ENCODE results near the gene MAGI2. TPM values are rescaled to one million over a fixed set of nuclear protein-coding genes. Genes with fewer than 3 reads are reported as not detected.
"Not testable (repeated sequence)": the region's sequence is repeated elsewhere in the genome, so short reads cannot be mapped to it uniquely, and the experiment has no call there.

MAGI2 gene
- total RNA-seq, 2 experiments from 2014 or later: 0.05 to 0.12 TPM

DNA sequence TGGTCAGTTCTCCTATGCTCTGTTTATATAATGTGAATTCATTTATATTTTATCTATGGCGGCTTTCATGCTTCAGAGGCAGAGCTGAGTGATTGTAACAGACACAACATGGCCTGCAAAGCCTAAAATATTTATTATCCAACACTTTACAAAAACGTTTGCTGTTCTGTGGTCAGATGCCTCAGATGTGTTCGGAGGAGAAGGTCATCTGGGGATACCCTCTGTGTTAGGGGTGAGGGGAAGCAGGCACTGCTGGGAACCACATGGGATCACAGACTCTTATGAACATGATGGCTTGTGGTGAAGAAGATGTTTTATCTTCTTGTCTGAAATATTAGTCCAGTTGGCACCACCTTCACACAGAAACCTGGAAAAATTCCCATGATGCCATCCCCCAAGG, 1451.4 kb downstream of the MAGI2 start:
- CTCF ChIA-PET: no interaction called here
- POLR2A ChIA-PET: no interaction called here
- no peaks in the 10 kb centered on the region for H3K36me3 Mint-ChIP-seq (ENCODE audit: low read depth)

DNA sequence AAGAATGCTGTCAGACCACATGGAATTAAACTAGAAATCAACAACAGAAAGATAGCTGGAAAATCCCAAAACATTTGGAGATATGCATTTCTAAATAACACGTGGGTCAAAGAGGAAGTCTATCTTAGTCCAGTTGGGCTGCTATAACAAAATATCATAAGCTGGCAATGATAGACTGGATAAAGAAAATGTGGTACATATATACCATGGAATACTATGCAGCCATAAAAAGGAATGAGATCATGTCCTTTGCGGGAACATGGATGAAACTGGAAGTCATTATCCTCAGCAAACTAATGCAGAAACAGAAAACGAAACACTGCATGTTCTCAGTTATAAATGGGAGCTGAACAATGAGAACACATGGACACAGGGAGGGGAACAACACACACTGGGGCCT, 1454.3 kb downstream of the MAGI2 start:
- H3K27me3 Mint-ChIP-seq, CTCF ChIA-PET: not testable (repeated sequence)

More for the DNA sequence above, 1451.4 kb downstream of the MAGI2 start:
- intact Hi-C loops (cut with DNase I, micrococcal nuclease): no loop called here
- no peak overlapping the region for H3K27ac Mint-ChIP-seq
- H3K4me3 Mint-ChIP-seq: no peak overlapping the region
- ATAC-seq (no peak), DNase-seq (no peak)
- no peaks in the 10 kb centered on the region for H3K9me3 Mint-ChIP-seq (ENCODE audit: low read depth)
- no peaks in the 10 kb centered on the region for H3K4me1 Mint-ChIP-seq
- no peaks in the 10 kb centered on the region for H3K27me3 Mint-ChIP-seq

DNA sequence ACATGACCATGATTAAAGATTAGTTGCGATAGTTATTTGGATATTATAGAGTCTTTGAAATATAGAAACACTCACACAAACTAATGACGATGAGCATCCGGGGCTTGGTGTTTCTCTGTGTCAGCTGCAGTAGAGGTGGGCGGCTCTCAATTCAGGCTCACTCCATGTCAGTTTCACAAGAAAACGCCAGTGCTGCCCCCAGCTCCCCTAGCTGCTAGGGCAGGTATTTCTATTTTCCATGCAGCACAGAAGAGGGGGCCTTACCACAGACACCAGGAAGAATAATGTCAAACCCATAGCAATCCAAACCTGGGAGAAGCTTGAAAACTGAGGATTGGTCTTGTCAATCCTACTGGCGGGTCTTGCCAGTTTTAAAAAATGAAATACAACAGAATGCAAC, 1457.8 kb downstream of the MAGI2 start:
- Mint-ChIP-seq H3K27me3 (no peaks in the 10 kb centered on the region), H3K4me3 (no peak overlapping the region), H3K4me1 (no peaks in the 10 kb centered on the region), H3K27ac (no peak overlapping the region), H3K36me3 (ENCODE audit: low read depth) (no peaks in the 10 kb centered on the region), H3K9me3 (ENCODE audit: low read depth) (no peaks in the 10 kb centered on the region)
- DNase-seq (no peak), ATAC-seq (no peak)
- ChIA-PET CTCF (interaction anchor here (0.6 kb wide), 1 partner anchor 376 kb away, joined by 3 read pairs; no protein-coding TSS in a partner anchor), POLR2A (no interaction called here)
- intact Hi-C loops (cut with DNase I, micrococcal nuclease): no loop called here

More for the DNA sequence above, 1454.3 kb downstream of the MAGI2 start:
- DNase-seq; H3K27ac Mint-ChIP-seq; intact Hi-C loops (cut with DNase I, micrococcal nuclease); H3K4me3 Mint-ChIP-seq; H3K36me3 Mint-ChIP-seq (ENCODE audit: low read depth); ATAC-seq; POLR2A ChIA-PET; H3K4me1 Mint-ChIP-seq; H3K9me3 Mint-ChIP-seq (ENCODE audit: low read depth): not testable (repeated sequence)

DNA sequence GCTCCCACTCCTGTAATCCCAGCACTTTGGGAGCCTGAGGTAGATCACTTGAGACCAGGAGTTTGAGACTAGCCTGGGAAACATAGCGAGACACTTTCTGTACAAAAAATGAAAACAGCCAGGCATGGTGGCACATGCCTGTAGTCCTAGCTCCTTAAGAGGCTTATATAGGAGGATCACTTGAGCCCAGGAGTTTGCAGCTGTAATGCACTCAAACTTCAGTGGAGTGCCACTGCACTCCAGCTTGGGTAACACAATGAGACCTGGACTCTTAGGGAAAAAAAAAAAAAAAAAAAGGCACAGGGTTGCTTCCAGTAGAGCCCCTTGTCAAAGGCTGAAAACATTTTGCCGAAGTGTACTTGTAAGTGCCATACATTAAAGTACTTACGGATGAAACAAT, 1459.6 kb downstream of the MAGI2 start:
- ChIA-PET CTCF (no interaction called here), POLR2A (no interaction called here)
- Mint-ChIP-seq H3K4me3 (no peak overlapping the region), H3K27me3 (no peaks in the 10 kb centered on the region), H3K36me3 (ENCODE audit: low read depth) (no peaks in the 10 kb centered on the region), H3K9me3 (ENCODE audit: low read depth) (no peaks in the 10 kb centered on the region), H3K4me1 (no peaks in the 10 kb centered on the region), H3K27ac (no peak overlapping the region)
- ATAC-seq: no peak
- no peak for DNase-seq
- intact Hi-C loops (cut with DNase I, micrococcal nuclease): no loop called here

DNA sequence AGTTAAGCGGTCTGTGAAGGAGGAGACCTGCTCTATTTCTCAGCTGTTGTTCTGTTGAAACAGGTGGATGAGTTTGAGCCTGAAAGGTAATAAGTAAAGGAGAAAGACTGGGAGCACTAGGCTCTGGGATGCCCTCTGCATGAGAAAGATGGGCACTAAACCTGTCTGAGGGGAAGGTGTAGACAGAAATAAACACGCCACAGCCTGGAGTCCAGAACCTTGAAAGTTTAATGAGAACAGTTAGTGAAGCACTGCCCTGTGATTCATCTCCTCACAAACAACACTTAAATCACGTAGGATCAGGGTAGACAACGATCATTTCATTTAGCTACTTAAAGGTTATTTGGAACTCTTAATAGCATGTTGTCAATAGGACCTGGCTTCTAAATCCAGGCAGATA, 1461.8 kb downstream of the MAGI2 start:
- intact Hi-C loops (cut with DNase I, micrococcal nuclease): no loop called here
- H3K4me3 Mint-ChIP-seq: no peak overlapping the region
- no peaks in the 10 kb centered on the region for H3K9me3 Mint-ChIP-seq (ENCODE audit: low read depth)
- H3K36me3 Mint-ChIP-seq (ENCODE audit: low read depth): no peaks in the 10 kb centered on the region
- H3K27ac Mint-ChIP-seq: no peak overlapping the region
- no peaks in the 10 kb centered on the region for H3K27me3 Mint-ChIP-seq
- no peak for ATAC-seq
- ChIA-PET CTCF (interaction anchor here (0.6 kb wide), 1 partner anchor 343 kb away, joined by 3 read pairs; no protein-coding TSS in a partner anchor), POLR2A (no interaction called here)
- no peaks in the 10 kb centered on the region for H3K4me1 Mint-ChIP-seq
- no peak for DNase-seq

DNA sequence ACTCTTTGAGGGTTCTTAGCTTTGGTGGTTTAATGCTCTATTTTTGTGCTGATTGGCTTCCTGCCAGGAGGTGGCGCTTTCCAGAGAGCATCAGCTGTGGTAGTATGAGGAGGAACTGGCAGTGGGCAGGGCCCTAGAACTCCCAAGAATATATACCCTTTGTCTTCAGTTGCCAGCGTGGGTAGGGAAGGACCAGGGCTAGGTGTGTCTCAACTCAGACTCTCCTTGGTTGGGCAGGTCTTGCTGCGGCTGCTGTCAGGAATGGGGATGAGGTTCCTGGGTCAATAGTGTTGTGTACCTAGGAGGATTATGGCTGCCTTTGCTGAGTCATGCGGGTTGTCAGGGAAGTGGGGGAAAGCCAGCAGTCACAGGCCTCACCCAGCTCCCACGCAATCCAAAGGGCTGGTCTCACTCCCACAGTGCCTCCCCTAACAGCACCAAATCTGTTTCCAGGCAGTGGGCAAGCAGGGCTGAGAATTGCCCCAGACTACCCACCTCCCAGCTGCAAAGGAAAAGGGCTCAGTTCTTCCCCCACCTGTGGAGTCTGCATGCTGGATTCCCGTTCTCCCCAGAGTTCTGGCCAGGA, 1463.4 kb downstream of the MAGI2 start:
- H3K4me1 Mint-ChIP-seq: no peaks in the 10 kb centered on the region
- H3K27ac Mint-ChIP-seq: no peak overlapping the region
- DNase-seq: peak; percentile 43
- H3K36me3 Mint-ChIP-seq (ENCODE audit: low read depth): no peaks in the 10 kb centered on the region
- ChIA-PET CTCF (interaction anchor here (1.5 kb wide), 1 partner anchor 50 kb away, joined by 3 read pairs; no protein-coding TSS in a partner anchor), POLR2A (no interaction called here)
- H3K9me3 Mint-ChIP-seq (ENCODE audit: low read depth): no peaks in the 10 kb centered on the region
- no peak overlapping the region for H3K4me3 Mint-ChIP-seq
- intact Hi-C loops (cut with DNase I, micrococcal nuclease): no loop called here
- no peak for ATAC-seq
- H3K27me3 Mint-ChIP-seq: peaks cover 4% of the 10 kb centered on the region

DNA sequence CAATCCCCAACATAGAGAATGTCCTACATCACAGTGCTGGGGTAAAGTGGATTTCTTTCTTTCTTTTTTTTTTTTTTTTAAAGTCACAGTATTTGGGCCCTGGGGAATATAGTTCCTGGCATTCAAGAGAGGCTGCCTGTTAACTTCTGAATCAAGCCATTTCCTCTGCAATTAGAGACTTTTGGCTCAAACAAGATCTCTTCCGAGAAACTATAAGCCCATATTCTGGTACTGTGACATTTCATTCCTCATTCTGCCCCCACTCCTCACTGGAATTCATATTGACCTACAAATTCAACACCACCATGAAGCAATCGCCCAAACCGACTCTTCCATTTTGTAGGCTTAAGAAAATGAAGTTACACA, 1467.5 kb downstream of the MAGI2 start:
- Mint-ChIP-seq H3K9me3 (ENCODE audit: low read depth) (no peaks in the 10 kb centered on the region), H3K4me1 (no peaks in the 10 kb centered on the region), H3K27me3 (peaks cover 7% of the 10 kb centered on the region), H3K4me3 (no peak overlapping the region), H3K27ac (no peak overlapping the region), H3K36me3 (ENCODE audit: low read depth) (no peaks in the 10 kb centered on the region)
- CTCF ChIA-PET: no interaction called here
- intact Hi-C loops (cut with DNase I, micrococcal nuclease): no loop called here
- DNase-seq: no peak
- POLR2A ChIA-PET: no interaction called here
- no peak for ATAC-seq

DNA sequence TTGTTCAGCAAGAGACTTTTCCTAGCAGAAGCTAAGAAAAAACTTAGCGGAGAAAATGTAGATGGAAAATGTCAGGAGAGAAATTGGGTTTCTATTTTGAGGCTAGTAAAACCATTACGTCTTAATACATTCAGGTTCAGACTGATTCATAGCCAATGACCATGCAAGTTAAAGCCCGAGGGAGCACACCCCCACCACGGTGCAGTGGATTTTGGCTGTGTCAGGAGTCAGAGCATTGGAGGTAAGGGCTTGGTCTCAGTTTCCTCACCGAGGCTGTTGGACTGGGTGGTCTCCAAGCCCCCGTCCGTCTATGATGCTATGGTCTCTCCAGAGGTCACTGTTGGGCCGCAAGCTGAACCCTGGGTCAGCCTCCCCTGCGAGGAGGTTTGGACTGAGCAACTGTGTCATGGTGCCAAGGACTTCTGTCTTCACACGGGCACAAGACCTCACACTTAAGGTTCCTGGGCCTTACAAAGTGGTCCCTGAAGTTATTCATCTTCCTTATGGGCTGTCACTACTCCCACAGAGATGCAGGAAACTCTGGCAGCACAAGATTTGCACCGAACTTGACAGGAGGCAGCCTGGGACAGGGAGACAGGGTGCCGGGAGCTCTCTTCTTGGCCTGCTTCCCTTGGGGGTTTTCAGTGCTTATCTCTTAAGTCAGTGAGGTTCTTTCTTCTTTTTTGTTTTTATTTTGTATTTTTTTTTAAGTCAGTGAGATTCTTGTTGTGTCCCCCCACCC, 1468.1 kb downstream of the MAGI2 start:
- Mint-ChIP-seq H3K4me3 (no peak overlapping the region), H3K27me3 (peaks cover 11% of the 10 kb centered on the region), H3K27ac (no peak overlapping the region), H3K9me3 (ENCODE audit: low read depth) (no peaks in the 10 kb centered on the region), H3K4me1 (no peaks in the 10 kb centered on the region), H3K36me3 (ENCODE audit: low read depth) (no peaks in the 10 kb centered on the region)
- intact Hi-C loops (cut with DNase I, micrococcal nuclease): no loop called here
- ChIA-PET CTCF (no interaction called here), POLR2A (no interaction called here)
- ATAC-seq (no peak), DNase-seq (no peak)

DNA sequence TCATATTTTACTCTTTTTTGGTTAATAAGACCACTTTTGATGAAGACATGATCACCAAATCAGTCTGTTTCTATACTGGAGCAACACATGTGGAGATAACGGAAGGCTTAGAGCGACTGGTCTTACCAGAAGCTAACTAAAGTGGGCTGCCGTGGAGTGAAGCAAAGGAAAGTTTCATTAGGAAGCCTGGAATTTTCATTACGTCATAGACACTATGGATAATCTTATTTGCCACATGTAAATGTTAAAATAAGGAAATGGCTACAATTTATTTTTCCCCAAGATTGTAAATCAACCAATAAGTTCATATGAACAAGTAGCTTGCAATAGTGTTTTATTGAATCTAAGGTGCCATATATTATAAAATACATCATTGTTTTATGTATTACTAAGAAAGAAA, 1469.5 kb downstream of the MAGI2 start:
- Mint-ChIP-seq H3K4me1 (no peaks in the 10 kb centered on the region), H3K4me3 (no peak overlapping the region), H3K36me3 (ENCODE audit: low read depth) (no peaks in the 10 kb centered on the region), H3K9me3 (ENCODE audit: low read depth) (no peaks in the 10 kb centered on the region), H3K27ac (no peak overlapping the region), H3K27me3 (peaks cover 11% of the 10 kb centered on the region)
- intact Hi-C loops (cut with DNase I, micrococcal nuclease): no loop called here
- ChIA-PET POLR2A (no interaction called here), CTCF (no interaction called here)
- DNase-seq (no peak), ATAC-seq (no peak)

DNA sequence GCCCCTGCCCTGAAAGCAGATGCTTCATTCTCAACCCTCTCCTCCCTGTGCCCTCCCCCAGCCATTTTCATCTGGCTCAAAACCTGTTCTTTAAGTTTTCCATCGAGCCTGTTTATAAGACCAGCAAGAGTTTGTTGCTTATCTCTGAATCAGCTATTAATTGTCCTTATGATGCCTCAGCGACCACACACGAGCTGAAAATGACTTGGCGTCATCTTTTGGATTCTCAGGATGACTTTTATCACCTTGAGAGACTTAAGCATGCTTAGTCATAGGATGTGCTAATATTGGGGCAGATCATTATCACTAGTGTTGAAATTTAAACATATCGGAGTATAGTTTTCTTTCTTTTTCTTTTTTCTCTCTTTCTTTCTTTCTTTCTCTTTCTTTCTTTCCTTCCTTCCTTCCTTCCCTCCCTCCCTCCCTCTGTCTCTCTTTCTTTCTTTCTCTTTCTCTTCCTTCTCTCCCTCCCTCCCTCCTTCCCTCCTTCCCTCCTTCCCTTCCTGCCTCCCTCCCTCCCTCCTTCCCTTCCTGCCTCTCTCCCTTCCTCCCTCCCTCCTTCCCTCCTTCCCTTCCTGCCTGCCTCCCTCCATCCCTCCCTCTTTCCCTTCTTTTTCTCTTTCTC, 1470.4 kb downstream of the MAGI2 start:
- POLR2A ChIA-PET: no interaction called here
- DNase-seq (peak; percentile 36), ATAC-seq (peak; percentile 93)
- Mint-ChIP-seq H3K27me3 (peaks cover 11% of the 10 kb centered on the region), H3K4me3 (no peak overlapping the region), H3K36me3 (ENCODE audit: low read depth) (no peaks in the 10 kb centered on the region), H3K4me1 (no peaks in the 10 kb centered on the region), H3K27ac (no peak overlapping the region), H3K9me3 (ENCODE audit: low read depth) (no peaks in the 10 kb centered on the region)
- CTCF ChIA-PET: no interaction called here
- intact Hi-C loops (cut with DNase I, micrococcal nuclease): no loop called here

DNA sequence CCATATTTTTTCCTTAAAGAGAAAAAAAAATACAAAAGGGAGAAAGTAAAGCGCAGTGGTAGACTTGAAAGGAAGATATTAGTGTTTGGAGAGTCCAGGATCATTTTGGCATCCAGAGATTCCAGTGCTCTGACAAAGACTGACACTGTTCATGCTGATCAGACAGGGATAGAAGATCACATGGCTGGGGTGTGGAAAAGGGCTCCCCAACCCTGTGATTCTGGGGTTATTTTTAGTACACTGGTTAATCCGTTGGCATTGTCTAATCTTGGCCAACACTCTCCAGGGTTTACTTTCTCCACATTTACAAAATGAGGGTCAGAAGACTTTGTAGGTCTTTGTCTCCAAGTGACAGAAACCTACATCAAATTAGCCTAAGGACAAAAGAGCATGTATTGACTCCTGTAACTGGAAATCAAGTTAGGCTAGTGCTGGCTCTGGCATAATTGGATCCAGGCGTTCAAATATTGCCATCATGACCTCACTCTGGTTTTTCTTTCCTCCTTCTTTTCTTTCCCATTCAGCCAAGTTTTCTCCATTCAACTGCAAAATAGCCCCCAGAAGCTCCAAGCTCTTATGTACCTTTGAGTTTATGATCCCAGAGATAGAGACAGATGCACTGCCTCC, 1473.3 kb downstream of the MAGI2 start:
- ATAC-seq (no peak), DNase-seq (no peak)
- ChIA-PET CTCF (no interaction called here), POLR2A (no interaction called here)
- peaks cover 8% of the 10 kb centered on the region for H3K27me3 Mint-ChIP-seq
- intact Hi-C loops (cut with DNase I, micrococcal nuclease): no loop called here
- no peak overlapping the region for H3K4me3 Mint-ChIP-seq
- no peaks in the 10 kb centered on the region for H3K9me3 Mint-ChIP-seq (ENCODE audit: low read depth)
- H3K36me3 Mint-ChIP-seq (ENCODE audit: low read depth): no peaks in the 10 kb centered on the region
- no peak overlapping the region for H3K27ac Mint-ChIP-seq
- no peaks in the 10 kb centered on the region for H3K4me1 Mint-ChIP-seq

DNA sequence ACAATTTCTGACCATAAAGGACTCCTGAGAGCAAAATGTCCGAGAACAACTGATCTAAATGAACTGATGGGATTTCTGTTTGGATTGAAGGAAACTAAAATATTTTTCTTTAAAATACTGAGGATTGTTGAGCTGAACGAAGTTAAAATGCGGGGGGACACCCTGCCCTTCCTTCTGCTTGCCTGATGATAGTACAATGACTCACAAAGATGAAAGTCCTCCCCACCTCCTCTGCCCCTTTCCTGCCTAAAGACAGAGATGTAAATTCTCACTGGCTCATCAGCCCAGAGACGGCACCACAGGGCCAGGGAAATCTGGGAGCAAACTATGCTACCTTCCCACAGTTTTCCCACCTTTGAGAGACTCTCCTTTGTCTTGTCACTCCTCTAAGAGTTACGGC, 1474.2 kb downstream of the MAGI2 start:
- CTCF ChIA-PET: no interaction called here
- POLR2A ChIA-PET: no interaction called here
- DNase-seq (no peak), ATAC-seq (no peak)
- intact Hi-C loops (cut with DNase I, micrococcal nuclease): no loop called here
- peaks cover 8% of the 10 kb centered on the region for H3K27me3 Mint-ChIP-seq
- H3K36me3 Mint-ChIP-seq (ENCODE audit: low read depth): no peaks in the 10 kb centered on the region
- H3K27ac Mint-ChIP-seq: no peak overlapping the region
- H3K9me3 Mint-ChIP-seq (ENCODE audit: low read depth): no peaks in the 10 kb centered on the region
- H3K4me3 Mint-ChIP-seq: no peak overlapping the region
- no peaks in the 10 kb centered on the region for H3K4me1 Mint-ChIP-seq

All from activated CD4-positive, alpha-beta T cell treated with anti-CD3 and anti-CD28 coated beads for 36 hours (primary cell).